A172 (cell line): ENCODE data around the gene ANKRD6. TPM values are rescaled to one million over a fixed set of nuclear protein-coding genes. Genes with fewer than 3 reads are reported as not detected.
A peak's percentile ranks its signal among the peaks of the same experiment; 100 is the strongest.

Source experiments
- DNase-seq: peaks from one replicate; pipeline ENCODE4 v3.0.0-alpha.2; 2015; ENCODE audit warnings: low spot score
- total RNA-seq: library from RNA; depleted of rRNA; stranded (reverse); fragments of >200 nt; shearing (Covaris generic); gene quantifications from 2 replicates; pipeline ENCODE4 v1.2.3, GENCODE V29; 2014

Gene ANKRD6
- total RNA-seq, 1 experiment from 2014 or later = 10.7 TPM

DNA sequence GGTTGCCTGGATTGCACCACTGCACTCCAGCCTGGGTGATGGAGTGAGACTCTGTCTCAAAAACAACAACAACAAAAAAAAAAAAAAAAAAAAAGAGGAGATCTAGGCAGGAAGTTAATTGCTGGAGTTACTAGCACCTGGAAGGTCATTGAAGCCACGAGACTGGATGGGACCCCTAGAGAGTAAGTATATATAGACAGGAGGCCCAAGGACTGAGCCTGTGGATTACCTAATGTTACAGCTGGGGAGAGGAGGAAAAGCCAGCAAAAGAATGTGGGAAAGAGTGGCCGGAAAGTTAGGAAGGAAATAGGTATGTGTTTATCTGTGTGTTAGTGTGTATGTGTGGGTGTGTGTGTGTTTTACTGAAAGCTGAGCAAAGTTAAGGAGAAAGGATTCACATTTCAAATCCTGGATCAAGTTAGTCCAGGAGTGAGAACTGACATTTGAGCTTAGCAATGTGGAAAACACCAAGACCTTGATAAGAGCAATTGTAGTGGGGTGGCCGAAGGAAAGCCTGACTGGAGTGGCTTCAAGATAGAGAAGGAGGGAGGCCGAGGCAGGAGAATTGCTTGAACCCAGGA, 38.4 kb downstream of the ANKRD6 start:
- no peak for DNase-seq

DNA sequence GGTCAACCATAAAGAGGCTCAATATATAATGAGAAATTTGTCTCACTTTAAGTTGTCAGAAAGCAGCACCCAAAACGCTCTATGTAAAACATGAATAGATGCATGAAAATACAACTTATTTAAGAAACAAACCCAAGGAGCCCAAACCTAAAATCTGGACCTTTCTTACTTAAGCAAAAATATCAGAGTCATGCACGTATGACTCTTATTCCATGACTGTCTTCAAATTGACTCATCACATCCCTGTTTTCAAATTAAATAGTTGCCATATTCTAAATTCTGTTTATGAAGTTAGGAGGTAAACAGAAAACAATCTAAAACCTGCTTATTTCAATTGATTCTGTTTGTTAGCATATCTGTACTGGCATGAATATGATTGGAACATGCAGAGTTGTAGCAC, 42.1 kb downstream of the ANKRD6 start:
- DNase-seq = peak; percentile 4

DNA sequence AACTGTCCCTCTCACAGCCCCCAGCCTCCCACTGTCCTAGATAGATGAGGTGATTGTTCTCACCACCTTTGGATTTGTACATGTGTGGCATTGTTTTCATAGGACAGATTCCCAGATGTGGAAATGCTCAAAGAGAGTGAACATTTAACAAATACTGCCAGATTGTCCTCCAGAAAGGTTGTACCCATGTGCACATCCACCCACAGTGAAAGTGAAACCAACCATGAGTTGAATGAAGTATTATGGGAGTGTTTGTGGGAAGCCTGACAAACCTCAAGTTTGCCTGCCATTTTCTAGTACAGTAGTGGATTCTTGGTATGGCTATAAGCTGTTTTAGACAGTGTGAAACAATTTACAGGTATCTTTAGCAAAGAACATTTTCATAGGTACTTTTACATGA, 42.7 kb downstream of the ANKRD6 start:
- DNase-seq = peak; percentile 42

DNA sequence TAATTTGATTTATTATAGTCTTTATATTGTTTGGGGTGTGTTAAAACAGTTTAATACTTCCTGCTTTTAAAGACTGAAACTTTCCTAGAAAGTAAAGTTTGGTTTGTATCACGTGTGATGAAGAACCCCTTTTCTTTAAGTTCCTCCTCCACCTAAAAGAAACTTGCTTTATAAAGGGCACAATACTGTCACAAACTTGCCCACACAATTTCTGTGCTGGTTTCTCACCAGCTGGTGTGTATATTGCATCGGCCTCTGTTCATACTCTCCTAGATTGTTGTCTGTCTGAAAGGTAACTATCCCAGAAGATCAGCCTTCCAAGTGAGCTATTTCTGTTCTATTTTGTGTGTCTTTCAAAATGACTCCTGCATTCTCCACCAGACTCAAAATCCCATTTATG, 46.9 kb downstream of the ANKRD6 start:
- DNase-seq = no peak

GRCh38 chr6:89481695-89482094, 48.7 kb downstream of the ANKRD6 start:
- no peak for DNase-seq

GRCh38 chr6:89482126-89482525, 49.2 kb downstream of the ANKRD6 start:
- DNase-seq = peak; percentile 6

- no peak for DNase-seq
Measured at GRCh38 chr6:89483111-89483720, 50.3 kb downstream of the ANKRD6 start.

- no peak for DNase-seq
Measured at GRCh38 chr6:89485320-89485719, 52.4 kb downstream of the ANKRD6 start.

- no peak for DNase-seq
Measured at GRCh38 chr6:89487864-89488263, 54.9 kb downstream of the ANKRD6 start.

DNA sequence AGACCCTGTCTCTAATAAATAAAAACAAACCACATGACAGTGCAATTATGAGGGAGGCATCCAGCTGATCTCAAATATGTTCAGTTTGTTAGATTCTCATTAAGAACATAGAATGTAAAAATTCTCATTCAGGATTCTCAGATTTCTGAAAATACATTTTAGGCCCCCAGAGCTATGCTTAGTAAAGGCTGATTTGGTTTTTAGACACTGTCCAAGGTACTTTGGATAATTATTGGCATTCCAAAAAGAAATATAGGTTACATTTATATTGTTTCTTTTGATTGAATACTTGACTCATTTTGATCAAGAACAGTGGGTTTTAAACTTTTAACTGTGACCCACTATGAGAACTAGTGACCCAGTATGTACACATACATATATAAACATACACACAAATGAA, 55.5 kb downstream of the ANKRD6 start:
- no peak for DNase-seq

GRCh38 chr6:89489078-89489477, 56.1 kb downstream of the ANKRD6 start:
- DNase-seq = no peak

DNA sequence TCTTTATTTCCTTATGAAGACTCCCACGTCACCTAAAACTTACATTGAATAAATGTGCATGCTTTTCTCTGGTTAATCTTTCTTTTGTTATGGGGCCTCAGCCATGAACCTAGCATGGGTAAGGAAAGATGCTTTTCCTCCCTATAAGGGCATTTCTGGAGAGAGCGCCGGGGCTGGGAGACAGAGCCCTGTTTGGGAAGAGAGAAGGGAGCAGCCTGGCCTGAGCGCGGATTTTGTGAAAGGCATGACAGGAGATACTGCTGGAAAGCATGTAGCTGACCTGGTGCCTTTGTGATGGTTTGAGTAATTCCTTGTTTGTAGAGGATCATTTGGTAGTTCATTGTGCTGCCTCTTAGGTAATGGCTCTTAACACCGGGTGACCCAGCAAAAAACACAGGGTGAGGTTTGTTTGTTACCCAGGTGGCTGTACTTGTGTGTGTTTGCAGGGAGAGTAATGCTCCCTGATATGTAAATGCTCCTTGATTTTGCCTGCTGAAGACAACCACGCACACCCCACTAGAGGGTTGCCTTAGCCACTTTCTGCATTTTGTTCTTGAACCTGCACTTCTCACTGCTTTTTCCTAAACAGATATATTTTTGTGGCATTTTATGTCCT, 59.2 kb downstream of the ANKRD6 start:
- no peak for DNase-seq

DNA sequence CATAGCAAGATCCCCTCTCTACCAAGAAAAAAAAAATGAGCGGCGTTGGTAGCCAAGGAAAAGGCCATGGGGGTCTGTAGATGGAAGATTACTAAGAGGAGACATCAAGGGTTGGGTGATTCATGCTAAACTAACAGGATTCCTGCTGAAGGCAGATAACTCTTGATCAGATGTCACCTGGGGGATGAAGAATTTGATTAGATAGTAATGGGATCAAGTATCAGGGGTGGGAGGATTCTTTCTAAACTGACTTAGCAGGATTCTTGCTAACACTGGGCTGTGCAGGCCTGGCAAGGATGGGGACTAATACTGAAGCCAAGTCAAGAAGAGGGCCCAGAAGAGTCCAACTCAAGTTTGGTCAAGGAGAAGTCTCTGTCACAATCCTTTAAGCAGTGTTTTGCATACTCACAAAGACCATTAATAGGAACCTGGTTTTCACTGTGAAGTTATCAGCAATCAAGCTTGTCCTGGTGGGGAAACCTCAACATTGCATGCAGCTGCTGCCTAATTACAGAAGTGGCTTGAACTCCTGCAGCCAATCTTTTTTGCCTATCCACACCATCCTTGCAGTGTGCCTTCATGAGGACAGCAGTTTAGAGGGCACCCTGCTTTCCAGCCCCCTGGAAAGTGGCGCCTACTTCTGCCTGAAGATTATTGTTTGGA, 61.3 kb downstream of the ANKRD6 start:
- DNase-seq = no peak

DNA sequence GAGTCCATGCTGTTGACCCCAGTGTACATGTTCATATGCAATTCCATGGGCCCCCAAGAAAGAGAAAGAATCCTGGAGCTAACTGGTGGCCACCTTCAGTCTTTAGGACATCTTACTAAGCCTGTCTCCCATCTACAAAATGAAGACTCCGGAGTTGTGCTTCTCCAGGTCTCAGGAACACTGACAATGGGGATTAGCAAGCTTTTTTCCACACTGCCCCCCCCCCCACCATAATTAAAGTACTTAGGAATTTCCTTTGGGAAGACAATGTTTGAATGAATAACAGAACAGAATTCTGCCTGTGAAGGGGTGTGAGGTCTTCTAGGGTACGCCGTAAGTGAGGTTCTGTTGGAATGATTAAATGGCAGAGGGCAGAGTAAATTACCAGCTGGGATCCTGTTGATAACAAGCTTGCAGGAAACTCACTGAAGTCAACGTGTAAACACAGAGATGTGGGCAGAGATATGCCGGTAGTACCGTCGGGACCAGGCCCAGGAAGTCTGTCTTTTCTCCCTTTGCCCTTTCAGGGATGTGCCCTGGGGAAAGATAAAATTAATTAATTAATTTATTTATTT, 63.1 kb downstream of the ANKRD6 start:
- no peak for DNase-seq

- DNase-seq = no peak
Measured at GRCh38 chr6:89500611-89501010, 67.7 kb downstream of the ANKRD6 start.

DNA sequence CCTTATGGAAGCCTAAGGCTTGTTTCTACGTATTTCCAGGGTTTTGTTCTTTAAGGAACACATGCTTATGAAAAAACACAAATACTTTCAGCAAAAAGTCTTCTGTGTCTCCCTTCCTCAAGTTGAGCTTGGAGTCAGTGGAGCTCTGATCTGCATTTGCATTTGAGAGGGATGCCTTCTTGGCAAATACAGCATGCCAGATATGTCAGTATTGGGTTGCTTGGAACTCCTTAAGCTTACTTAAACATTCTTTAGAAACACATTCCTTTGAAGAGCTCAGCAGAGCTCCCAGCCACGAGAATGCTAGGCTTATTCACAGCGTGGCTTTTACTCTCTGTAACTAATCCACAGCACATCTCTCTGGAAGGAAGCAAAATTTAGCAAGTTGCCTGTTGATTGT, 68.3 kb downstream of the ANKRD6 start:
- no peak for DNase-seq

GRCh38 chr6:89501753-89502152, 68.8 kb downstream of the ANKRD6 start:
- DNase-seq = no peak

DNA sequence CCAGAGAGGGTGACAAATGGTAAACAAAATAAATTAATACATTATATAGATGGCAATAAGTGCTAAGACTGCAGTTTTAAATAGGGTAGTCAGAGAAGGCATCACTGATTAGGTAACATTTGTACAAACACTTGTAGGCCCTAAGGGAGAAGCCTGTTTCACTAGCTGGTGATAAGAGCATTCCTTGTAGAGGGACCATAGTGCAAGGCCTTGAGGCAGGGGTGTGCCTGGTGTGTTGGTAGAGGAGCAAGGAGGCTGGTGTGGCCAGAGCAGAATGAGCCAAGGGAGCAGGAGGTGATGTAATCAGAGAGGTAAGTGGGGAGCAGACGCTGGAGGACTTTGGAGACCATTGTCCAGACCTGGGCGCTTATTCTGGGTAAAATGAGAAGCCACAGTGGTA, 70.7 kb downstream of the ANKRD6 start:
- no peak for DNase-seq

DNA sequence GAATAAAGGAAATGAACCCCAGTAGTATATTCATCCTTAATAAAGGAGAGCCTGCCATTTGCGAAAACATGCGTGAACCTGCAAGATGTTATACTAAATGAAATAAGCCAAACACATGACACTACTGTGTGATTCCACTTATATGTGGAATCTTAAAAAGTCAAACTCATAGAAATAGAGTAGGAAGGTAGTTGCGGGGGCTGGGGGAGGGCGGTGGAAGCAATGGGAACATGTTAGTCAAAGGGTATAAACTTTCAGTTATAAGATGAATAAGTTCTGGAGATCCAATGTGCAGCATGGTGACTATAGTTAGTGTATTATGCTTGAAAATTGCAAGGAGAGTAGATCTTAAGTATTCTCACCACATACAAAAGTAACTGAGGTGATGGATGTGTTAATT, 72.9 kb downstream of the ANKRD6 start:
- no peak for DNase-seq

DNA sequence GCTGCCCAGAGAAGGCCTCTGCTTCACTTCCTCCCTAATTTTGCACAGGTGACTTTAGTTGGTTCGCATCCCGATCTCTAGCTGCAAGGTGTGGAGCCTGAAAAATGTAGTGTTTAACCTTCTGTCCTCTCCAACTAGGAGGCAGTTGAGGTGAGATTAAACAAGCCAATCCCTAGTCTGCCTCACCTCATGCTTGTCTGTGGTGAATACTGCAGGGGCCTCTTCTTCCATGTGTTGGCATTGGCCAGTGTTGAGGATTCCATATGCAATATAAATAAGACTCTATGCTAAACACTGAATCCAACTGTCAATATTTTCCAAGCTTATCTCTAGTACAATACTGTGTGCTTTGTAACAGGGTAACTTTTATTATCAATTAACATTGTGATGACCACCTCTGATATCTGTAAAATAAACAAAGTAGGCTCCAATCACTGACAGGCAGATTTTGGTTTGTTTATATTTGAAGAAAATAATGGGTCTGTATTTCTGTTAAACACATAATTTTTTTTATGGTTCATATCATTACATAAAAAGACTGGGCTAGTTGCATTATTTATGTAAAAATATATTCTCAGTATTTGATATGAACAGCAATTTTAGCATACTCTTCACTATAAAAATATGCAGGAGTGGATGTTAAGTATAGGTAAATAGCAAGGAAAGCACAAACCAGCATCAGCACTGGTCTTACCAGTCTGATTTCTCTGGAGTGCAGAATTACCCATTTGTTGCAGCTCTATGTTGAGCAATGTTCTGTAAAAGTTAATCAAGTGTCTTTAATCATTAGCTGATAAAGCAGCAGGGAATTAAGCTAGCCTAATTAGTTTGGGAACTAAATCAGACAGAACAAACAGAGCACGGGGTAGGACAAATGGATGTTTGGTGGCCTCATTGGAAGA, 74.0 kb downstream of the ANKRD6 start:
- DNase-seq = no peak

- peak; percentile 21 for DNase-seq
Measured at GRCh38 chr6:89508755-89509563, 76.0 kb downstream of the ANKRD6 start.
